ENCODE results near the gene TUSC2.

Gene TUSC2

DNA sequence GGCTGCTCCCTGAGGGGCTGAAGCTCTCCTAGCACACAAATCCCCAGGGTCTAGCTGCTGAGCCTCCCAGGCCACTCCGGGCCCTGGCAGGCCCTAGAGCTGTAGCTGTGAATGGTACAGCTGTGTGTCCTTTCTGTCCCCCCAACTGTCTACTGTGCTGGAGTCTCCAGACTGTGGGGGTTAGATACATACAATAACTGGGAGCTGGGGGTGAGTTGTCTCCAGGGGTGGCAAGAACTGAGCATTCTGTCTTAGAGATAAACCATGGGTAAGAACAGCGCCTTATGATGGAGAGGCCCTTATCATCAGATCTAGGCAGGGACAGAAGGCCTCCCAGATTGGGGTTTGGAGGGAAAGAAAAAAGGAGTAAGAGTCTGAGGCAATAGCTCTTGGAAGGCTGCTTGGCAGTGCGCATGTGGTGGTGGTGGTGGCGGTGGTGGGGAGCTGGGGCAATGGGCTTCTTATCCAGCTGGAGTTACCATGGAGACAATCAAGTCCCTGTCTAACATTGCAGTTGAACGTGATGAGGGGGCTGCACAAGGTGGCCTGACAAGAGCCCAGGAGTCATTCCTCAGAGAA, 26.3 kb upstream of the TUSC2 start:
- no peak for DNase-seq (ENCODE audit: low read depth)

DNA sequence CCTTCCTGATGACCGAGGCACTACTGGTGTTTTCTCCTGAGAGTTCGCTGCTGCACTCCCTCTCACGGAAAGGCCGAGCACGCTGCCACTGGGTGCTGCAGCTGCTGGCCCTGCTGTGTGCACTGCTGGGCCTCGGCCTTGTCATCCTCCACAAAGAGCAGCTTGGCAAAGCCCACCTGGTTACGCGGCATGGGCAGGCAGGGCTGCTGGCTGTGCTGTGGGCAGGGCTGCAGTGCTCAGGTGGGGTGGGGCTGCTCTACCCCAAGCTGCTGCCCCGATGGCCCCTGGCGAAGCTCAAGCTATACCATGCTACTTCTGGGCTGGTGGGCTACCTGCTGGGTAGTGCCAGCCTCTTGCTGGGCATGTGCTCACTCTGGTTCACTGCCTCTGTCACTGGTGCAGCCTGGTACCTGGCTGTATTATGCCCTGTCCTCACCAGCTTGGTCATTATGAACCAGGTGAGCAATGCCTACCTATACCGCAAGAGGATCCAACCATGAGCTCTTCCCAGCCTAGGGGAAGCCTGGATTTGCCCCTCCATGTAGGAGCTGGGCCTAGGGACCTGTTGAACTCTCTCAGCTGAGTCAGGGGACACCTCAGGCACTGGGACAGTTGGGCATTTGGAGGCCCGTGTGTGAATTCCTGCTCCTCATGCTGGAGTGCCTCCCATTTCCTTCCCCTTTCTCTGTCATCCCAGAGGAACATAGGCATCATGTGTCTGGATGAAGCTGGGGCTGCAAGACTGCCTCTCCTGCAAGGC, 25.4 kb upstream of the TUSC2 start:
- no peak for DNase-seq (ENCODE audit: low read depth)

DNA sequence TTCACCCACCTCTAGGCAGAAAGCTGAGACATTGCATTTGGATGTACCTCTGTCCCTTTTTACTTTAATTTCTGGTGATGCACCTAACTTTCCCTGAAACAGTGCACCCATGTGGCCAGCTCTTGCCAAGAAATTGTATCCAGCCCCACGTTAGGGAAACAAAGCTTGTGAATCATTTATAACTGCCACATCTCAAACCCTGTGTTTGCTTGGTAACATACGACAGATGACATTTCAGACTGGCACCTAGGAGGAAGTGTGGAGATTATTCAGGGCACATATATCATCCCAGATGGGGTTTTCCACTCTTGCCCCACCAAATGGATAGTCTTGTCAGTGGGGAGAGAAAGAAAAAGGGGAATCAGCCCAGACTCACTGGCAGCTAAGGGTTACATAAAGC, 24.8 kb upstream of the TUSC2 start:
- no peak for DNase-seq (ENCODE audit: low read depth)

GRCh38 chr3:50351323-50351697, 23.3 kb upstream of the TUSC2 start:
- DNase-seq (ENCODE audit: low read depth) = no peak

- DNase-seq (ENCODE audit: low read depth) = peak; percentile 98
These were observed 22.7 kb upstream of the TUSC2 start, which contains the start of the genes CYB561D2 and NPRL2 for GRCh38 chr3:50350527-50351322. Gene CYB561D2 (plus strand): TSS chr3:50350862. CDS start chr3:50351434, 572 bp downstream. Gene NPRL2 (minus strand): TSS chr3:50350775. CDS start chr3:50350652, 123 bp downstream.

DNA sequence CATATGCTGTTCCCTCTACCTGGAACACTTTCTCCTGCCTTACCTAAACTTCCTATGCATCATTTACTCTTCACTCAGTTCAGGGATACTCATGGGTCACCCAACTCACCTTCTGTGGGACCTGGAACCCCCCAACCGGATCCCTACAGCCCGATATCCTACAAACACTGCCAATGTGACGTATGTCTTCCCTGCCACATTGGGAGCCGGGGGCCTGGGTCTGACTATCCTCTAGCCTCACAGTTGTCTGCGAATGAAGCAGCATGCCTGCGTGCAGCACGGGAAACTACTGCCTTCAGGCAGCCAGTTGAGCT, 22.1 kb upstream of the TUSC2 start:
- no peak for DNase-seq (ENCODE audit: low read depth)

DNA sequence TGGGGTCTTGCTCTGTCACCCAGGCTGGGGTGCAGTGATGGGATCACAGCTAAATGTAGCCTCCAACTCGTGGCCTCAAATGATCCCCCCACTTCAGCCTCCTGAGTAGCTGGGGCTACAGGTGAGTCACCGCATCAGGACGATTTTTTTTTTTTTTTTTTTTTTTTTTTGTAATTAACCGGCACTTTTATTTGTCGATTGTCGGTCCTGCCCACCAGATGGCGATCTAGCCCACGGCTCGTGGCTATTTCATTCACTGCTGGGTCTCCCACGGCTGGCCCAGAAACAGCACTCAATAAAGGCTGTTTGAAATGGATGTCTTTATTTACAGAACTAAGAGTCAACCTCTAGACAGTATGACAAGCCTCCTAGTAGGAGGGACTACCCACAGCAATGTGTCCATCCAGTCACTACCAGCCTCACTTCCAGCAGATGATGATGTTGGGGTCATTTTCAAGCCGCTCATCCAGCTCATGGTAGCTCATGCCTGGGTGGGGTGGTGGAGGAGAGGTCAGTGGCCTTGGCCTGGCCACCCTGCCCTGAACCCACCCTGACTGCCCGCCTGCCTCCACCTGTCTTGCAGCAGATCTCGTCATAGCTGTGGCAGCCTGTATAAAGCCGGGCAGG, 19.3 kb upstream of the TUSC2 start:
- DNase-seq (ENCODE audit: low read depth) = peak; percentile 60

DNA sequence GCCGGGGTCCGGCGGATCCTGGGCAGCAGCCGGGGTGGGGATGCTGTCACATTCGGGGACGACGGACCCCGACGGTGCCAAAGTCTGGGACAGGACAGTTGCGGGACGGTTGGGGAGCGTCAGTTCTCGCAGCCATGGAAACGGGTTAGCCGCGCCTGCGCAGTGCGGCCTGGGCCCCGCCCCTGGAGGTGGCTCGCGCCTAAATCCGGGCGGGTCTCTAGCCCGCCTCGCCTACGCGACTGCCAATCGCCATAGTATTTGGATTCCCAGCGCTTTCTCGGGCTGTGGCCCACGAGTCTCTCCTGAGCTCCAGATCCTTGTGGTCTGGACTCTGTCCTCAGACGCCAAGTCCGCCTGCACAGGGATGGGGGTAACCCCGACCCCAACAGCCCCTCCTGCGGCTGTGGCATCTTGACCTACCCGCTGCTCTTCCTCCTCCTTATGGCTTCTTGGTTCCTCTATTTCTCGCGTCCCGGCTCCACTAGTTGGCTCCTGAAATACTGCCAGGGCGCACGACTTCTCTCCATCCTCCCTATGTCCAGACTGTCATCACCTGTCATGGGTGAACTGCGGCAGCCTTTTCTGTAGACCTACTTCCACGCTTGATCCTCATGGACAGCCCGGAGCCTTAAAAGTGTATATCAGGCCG, 17.7 kb upstream of the TUSC2 start, which contains the start of gene ZMYND10:
ZMYND10 (minus strand) TSS at position 147 of the 649 bp plus-strand sequence. CDS start 153 bp downstream, outside the sequence.
- peak; percentile 56 for DNase-seq (ENCODE audit: low read depth)

GRCh38 chr3:50345008-50345407, 17.0 kb upstream of the TUSC2 start:
- no peak for DNase-seq (ENCODE audit: low read depth)

DNA sequence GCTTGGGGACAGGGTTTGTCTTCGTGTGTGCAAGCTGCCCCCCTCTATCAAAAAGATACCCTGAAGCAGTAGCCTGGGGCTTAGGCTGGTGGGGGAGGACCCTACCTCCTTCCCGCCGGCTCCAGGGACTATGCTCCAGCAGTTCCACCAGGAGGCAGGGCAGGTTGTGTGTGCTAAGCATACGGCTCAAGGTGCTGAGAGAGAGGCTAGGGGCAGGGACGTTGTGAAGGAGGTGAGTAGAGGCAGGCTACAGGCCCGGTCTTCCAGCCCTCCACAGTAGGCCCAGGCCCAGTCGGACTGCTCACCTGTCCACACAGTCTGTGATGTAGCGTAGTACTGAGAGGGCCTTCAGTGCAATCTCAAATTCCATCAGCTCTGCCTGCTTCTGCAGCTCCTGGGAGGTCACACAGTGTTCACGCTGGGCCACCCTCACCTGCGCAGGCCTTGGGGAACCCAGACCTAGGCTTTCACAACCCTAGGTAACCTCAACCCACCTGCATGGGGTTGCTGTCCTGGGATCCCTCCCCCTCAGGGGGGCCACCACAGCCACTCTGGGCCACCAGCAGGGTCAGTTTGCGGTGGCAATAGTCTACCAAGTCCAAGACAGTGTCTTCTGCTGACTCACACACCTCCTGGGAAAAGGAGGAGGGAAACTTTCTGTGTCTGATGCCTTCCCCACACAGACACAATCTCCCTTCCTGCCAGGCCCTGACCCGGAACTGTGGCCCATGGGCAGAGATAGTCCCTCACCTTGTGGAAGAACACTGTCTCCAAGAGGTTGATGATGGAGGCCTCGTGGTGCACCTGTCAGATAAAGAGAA, 15.0 kb upstream of the TUSC2 start:
- no peak for DNase-seq (ENCODE audit: low read depth)

- no peak for DNase-seq (ENCODE audit: low read depth)
These were observed 14.1 kb upstream of the TUSC2 start for GRCh38 chr3:50341996-50342650.

DNA sequence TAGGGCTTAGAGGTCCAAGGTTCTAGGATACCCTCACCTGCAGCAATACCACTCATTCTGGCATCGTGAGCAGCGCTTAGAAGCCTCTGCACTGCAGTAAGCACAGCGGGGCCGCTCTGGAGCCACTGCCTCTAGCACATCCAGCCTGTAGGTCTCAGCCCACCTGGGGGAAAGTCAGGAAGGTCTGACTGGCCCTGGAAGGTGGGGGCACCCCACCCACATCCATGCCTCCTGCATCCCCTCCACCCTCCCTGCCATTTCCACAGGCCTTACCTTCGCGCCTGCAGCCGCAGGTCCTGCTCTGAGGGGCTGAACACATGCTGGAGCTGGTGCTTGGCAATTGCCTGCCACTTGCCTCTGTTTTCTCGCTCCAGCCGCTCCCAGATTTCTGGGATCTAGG, 13.5 kb upstream of the TUSC2 start:
- no peak for DNase-seq (ENCODE audit: low read depth)

DNA sequence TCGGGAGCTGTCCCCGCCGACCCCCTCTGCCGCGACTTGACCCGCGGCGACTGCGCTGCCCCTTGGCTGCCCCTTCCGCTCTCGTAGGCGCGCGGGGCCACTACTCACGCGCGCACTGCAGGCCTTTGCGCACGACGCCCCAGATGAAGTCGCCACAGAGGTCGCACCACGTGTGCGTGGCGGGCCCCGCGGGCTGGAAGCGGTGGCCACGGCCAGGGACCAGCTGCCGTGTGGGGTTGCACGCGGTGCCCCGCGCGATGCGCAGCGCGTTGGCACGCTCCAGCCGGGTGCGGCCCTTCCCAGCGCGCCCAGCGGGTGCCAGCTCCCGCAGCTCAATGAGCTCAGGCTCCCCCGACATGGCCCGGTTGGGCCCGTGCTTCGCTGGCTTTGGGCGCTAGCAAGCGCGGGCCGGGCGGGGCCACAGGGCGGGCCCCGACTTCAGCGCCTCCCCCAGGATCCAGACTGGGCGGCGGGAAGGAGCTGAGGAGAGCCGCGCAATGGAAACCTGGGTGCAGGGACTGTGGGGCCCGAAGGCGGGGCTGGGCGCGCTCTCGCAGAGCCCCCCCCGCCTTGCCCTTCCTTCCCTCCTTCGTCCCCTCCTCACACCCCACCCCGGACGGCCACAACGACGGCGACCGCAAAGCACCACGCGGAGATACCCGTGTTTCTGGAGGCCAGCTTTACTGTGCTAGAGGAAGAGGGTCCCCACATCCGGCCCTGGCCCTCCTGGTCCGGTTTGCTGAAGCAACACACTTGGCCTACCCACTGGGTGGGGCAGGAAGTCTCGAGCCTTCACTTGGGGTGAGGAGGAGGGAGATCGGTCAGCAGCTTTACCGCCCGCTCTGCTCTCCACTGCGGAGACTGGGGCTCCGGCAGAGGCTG, 12.7 kb upstream of the TUSC2 start, which contains the start of gene RASSF1:
RASSF1 (minus strand) TSS at position 389 of the 882 bp plus-strand sequence; CDS start at position 358, 31 bp downstream.
- DNase-seq (ENCODE audit: low read depth) = no peak

- DNase-seq (ENCODE audit: low read depth) = no peak
These were observed 12.1 kb upstream of the TUSC2 start for GRCh38 chr3:50340147-50340447.

- no peak for DNase-seq (ENCODE audit: low read depth)
These were observed 11.6 kb upstream of the TUSC2 start for GRCh38 chr3:50339485-50340146.

GRCh38 chr3:50338965-50339364, 10.9 kb upstream of the TUSC2 start:
- DNase-seq (ENCODE audit: low read depth) = no peak

- DNase-seq (ENCODE audit: low read depth) = peak; percentile 82
These were observed 9.3 kb upstream of the TUSC2 start for GRCh38 chr3:50337175-50337861.

DNA sequence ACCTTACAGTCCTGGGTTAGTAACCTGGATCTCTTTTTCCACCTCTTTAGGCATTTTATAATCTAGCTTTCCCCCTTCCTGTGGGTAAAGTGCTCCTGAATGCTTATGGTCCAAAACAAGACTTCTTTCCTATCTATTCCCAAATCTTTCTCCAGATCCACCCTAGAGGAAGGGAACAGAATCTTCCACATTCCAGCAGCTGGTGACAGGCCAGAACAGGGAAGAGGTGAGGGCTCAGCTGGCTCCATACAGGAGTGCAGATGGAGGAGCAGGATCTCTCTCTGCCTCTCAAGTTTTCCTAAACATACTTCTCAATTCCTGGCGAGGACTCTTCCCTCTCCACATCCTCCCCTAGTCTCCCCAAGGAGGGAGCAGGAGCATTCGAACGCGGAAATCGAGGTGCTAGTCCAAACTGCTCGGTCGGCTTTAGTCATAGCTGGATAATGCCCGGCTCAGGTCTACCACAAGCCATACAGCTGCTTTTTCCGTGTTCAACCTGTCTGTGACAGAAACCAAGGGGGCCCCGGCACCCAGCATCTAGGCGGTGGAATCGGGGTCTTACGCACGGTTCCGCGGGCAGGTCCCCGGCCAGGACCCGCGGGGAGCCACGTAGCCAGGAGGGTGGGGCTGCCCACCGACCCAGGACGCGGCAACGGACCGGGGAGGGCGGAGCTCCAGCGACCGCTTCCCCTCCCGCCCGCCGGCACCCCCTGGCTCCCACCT, 8.6 kb upstream of the TUSC2 start:
- DNase-seq (ENCODE audit: low read depth) = no peak
